GM23338 (cell line): Measurements from ENCODE around the gene CDH23. TPM values are rescaled to one million over a fixed set of nuclear protein-coding genes. Genes with fewer than 3 reads are reported as not detected.

Experiments
- ATAC-seq: fragments of 200-7000 bp; cut with Tn5 transposase; 3 replicates; pipeline ENCODE4 v1.9.1; 2020
- DNase-seq: peaks from one replicate; pipeline ENCODE4 v3.0.0-alpha.2; 2015; ENCODE audit warnings: low spot score
- H2AFZ ChIP-seq: fragments of 200-600 bp; sonication (generic); 2 replicates; pipeline ENCODE4 v1.8.0; 2016; ENCODE audit warnings: antibody characterized with exemption, mild to moderate bottlenecking, moderate library complexity
- H3F3A ChIP-seq: fragments of 200-600 bp; sonication (generic); replicated peaks from 2 replicates; pipeline ENCODE4 v1.8.0; 2017; ENCODE audit warnings: antibody characterized with exemption, mixed run types, low read depth
- H3K27ac ChIP-seq: fragments of 200-600 bp; sonication (generic); 2 replicates; pipeline ENCODE4 v1.6.1; 2016; ENCODE audit warnings: low read depth
- H3K27me3 ChIP-seq: fragments of 200-600 bp; sonication (generic); 2 replicates; pipeline ENCODE4 v1.8.0; 2016; ENCODE audit warnings: mild to moderate bottlenecking, mixed run types, moderate library complexity; ENCODE audit not compliant: insufficient read depth
- H3K36me3 ChIP-seq: fragments of 200-600 bp; sonication (generic); 2 replicates; pipeline ENCODE4 v1.8.0; 2016; ENCODE audit warnings: mild to moderate bottlenecking; ENCODE audit not compliant: insufficient read depth
- H3K4me1 ChIP-seq: fragments of 200-600 bp; sonication (generic); 2 replicates; pipeline ENCODE4 v1.8.0; 2016; ENCODE audit warnings: mild to moderate bottlenecking, moderate library complexity; ENCODE audit not compliant: insufficient read depth
- H3K4me2 ChIP-seq: fragments of 200-600 bp; sonication (generic); 2 replicates; pipeline ENCODE4 v1.7.1; 2017; ENCODE audit warnings: mixed run types
- H3K4me3 ChIP-seq: fragments of 200-600 bp; sonication (generic); 2 replicates; pipeline ENCODE4 v1.6.1; 2016; ENCODE audit warnings: mixed run types
- H3K79me2 ChIP-seq: fragments of 200-600 bp; sonication (generic); replicated peaks from 2 replicates; pipeline ENCODE4 v1.8.0; 2017; ENCODE audit warnings: mild to moderate bottlenecking; ENCODE audit not compliant: insufficient read depth
- H3K9me2 ChIP-seq: fragments of 200-600 bp; sonication (generic); 2 replicates; pipeline ENCODE4 v1.8.0; 2017; ENCODE audit not compliant: insufficient read depth
- H4K20me1 ChIP-seq: fragments of 200-600 bp; sonication (generic); replicated peaks from 2 replicates; pipeline ENCODE4 v1.8.0; 2017; ENCODE audit warnings: mild to moderate bottlenecking; ENCODE audit not compliant: insufficient read depth
- H3K27ac Mint-ChIP-seq: 2 replicates; pipeline ENCODE4 v1.8.0; 2020; ENCODE audit warnings: inconsistent platforms, mild to moderate bottlenecking, moderate library complexity, mixed read lengths
- H3K27me3 Mint-ChIP-seq: 3 replicates; pipeline ENCODE4 v1.8.0; 2022; ENCODE audit warnings: low read depth, mild to moderate bottlenecking, moderate library complexity, mixed read lengths, inconsistent platforms; ENCODE audit not compliant: insufficient read depth, poor library complexity
- H3K36me3 Mint-ChIP-seq: 3 replicates; pipeline ENCODE4 v1.8.0; 2021; ENCODE audit warnings: low read depth, mild to moderate bottlenecking, inconsistent platforms, moderate library complexity, mixed read lengths
- H3K4me1 Mint-ChIP-seq: 3 replicates; pipeline ENCODE4 v1.8.0; 2020; ENCODE audit warnings: mild to moderate bottlenecking, inconsistent platforms, mixed read lengths
- H3K4me3 Mint-ChIP-seq: 3 replicates; pipeline ENCODE4 v1.8.0; 2021; ENCODE audit warnings: moderate library complexity, mild to moderate bottlenecking, inconsistent platforms, mixed read lengths
- H3K9me3 Mint-ChIP-seq: 3 replicates; pipeline ENCODE4 v1.8.0; 2020; ENCODE audit warnings: moderate library complexity, mild to moderate bottlenecking, inconsistent platforms, mixed read lengths
- CREB1 ChIP-seq: fragments of 250-450 bp; sonication (Bioruptor Pico); IDR thresholded peaks from 2 replicates; pipeline ENCODE4 v1.5.0; 2020; ENCODE audit warnings: low read depth, mild to moderate bottlenecking, moderate library complexity
- EZH2 ChIP-seq: fragments of 200-600 bp; sonication (generic); IDR thresholded peaks from one replicate; pipeline ENCODE4 v1.8.0; 2017; ENCODE audit warnings: antibody characterized with exemption, mild to moderate bottlenecking, low read depth; ENCODE audit not compliant: unreplicated experiment
- EZH2phosphoT487 ChIP-seq: fragments of 200-600 bp; sonication (generic); IDR thresholded peaks from one replicate; pipeline ENCODE4 v1.8.1; 2018; ENCODE audit warnings: antibody characterized with exemption; ENCODE audit not compliant: unreplicated experiment
- JUNB ChIP-seq: IDR thresholded peaks from one replicate; pipeline ENCODE4 v1.6.1; 2016; ENCODE audit warnings: antibody characterized with exemption; ENCODE audit not compliant: unreplicated experiment
- POLR2AphosphoS5 ChIP-seq: IDR thresholded peaks from 2 replicates; pipeline ENCODE4 v1.6.1; 2016; ENCODE audit warnings: antibody characterized with exemption, low read depth
- ZNF114 ChIP-seq: fragments of 250-450 bp; sonication (Bioruptor Pico); IDR thresholded peaks from 2 replicates; pipeline ENCODE4 v1.5.0; 2020; ENCODE audit warnings: mild to moderate bottlenecking, moderate library complexity
- polyA plus RNA-seq: library from polyadenylated mRNA; unstranded; fragments of >200 nt; fragmentation: Nextera tagmentation; extraction: Ambion mirVana; gene quantifications from 2 replicates; pipeline ENCODE4 v1.2.1, GENCODE V29; 2016
- total RNA-seq: library from RNA; depleted of rRNA; stranded (reverse); fragments of >200 nt; shearing (Covaris generic); gene quantifications from 2 replicates; pipeline ENCODE4 v1.2.3, GENCODE V29; 2014
- TF ChIP-seq, protein P1 (sequence below), 2 experiments: fragments of 200-600 bp in 1 of 2; sonication (generic) in 1 of 2; conservative IDR thresholded peaks; 2 replicates each; pipeline versions ENCODE4 v1.5.1 to v1.6.1; 2016 to 2017; ENCODE audit warnings: antibody characterized with exemption in 2 of 2, low read depth in 2 of 2, mild to moderate bottlenecking in 2 of 2, moderate library complexity in 1 of 2
- TF ChIP-seq, protein P2 (sequence below): fragments of 250-450 bp; sonication (Bioruptor Pico); IDR thresholded peaks from 2 replicates; pipeline ENCODE4 v1.5.0; 2020; ENCODE audit warnings: mild to moderate bottlenecking, moderate library complexity

The CDH23 gene
- total and polyA plus RNA-seq, 2 experiments from 2014 or later = 0.95 to 4.3 TPM

DNA sequence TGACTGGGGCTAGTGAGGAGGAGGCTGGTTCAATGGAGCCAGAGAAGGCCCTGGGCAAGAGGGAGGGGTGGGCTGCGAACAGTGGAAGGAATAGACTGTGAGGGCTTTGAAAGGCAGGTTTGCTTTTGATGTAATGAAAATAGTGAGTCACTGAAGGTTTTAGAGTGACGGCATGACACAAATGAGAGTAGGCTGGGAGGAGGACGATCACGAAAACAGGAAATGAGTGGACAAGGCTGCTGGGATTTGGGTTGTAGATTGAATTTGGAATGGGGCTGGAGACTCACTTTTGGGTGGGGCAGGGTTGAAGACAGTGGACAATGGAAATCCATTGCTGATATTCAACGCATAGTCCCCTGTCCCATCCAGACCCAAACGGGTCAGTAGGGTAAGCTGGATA, 139.6 kb downstream of the CDH23 start:
- H3F3A ChIP-seq = no peaks in the 10 kb centered on the region
- no peaks in the 10 kb centered on the region for H3K36me3 ChIP-seq
- no peak overlapping the region for H2AFZ ChIP-seq
- no peak overlapping the region for H3K27ac ChIP-seq
- Mint-ChIP-seq H3K36me3 (no peaks in the 10 kb centered on the region), H3K4me1 (peaks cover 28% of the 10 kb centered on the region), H3K9me3 (no peaks in the 10 kb centered on the region), H3K27me3 (peaks cover 9% of the 10 kb centered on the region), H3K27ac (no peak overlapping the region), H3K4me3 (no peak overlapping the region)
- ATAC-seq (no peak), DNase-seq (no peak)
- no peak for TF ChIP-seq POLR2AphosphoS5
- no peak for TF ChIP-seq JUNB
- no peak for TF ChIP-seq EZH2phosphoT487
- TF ChIP-seq, protein P1, sequence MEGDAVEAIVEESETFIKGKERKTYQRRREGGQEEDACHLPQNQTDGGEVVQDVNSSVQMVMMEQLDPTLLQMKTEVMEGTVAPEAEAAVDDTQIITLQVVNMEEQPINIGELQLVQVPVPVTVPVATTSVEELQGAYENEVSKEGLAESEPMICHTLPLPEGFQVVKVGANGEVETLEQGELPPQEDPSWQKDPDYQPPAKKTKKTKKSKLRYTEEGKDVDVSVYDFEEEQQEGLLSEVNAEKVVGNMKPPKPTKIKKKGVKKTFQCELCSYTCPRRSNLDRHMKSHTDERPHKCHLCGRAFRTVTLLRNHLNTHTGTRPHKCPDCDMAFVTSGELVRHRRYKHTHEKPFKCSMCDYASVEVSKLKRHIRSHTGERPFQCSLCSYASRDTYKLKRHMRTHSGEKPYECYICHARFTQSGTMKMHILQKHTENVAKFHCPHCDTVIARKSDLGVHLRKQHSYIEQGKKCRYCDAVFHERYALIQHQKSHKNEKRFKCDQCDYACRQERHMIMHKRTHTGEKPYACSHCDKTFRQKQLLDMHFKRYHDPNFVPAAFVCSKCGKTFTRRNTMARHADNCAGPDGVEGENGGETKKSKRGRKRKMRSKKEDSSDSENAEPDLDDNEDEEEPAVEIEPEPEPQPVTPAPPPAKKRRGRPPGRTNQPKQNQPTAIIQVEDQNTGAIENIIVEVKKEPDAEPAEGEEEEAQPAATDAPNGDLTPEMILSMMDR (conservative IDR thresholded peaks at IDR 0.05; ENCODE audit: low read depth in 2 of 2) = no peak
- TF ChIP-seq CREB1 = no peak
- TF ChIP-seq EZH2 = no peak
- TF ChIP-seq, protein P2, sequence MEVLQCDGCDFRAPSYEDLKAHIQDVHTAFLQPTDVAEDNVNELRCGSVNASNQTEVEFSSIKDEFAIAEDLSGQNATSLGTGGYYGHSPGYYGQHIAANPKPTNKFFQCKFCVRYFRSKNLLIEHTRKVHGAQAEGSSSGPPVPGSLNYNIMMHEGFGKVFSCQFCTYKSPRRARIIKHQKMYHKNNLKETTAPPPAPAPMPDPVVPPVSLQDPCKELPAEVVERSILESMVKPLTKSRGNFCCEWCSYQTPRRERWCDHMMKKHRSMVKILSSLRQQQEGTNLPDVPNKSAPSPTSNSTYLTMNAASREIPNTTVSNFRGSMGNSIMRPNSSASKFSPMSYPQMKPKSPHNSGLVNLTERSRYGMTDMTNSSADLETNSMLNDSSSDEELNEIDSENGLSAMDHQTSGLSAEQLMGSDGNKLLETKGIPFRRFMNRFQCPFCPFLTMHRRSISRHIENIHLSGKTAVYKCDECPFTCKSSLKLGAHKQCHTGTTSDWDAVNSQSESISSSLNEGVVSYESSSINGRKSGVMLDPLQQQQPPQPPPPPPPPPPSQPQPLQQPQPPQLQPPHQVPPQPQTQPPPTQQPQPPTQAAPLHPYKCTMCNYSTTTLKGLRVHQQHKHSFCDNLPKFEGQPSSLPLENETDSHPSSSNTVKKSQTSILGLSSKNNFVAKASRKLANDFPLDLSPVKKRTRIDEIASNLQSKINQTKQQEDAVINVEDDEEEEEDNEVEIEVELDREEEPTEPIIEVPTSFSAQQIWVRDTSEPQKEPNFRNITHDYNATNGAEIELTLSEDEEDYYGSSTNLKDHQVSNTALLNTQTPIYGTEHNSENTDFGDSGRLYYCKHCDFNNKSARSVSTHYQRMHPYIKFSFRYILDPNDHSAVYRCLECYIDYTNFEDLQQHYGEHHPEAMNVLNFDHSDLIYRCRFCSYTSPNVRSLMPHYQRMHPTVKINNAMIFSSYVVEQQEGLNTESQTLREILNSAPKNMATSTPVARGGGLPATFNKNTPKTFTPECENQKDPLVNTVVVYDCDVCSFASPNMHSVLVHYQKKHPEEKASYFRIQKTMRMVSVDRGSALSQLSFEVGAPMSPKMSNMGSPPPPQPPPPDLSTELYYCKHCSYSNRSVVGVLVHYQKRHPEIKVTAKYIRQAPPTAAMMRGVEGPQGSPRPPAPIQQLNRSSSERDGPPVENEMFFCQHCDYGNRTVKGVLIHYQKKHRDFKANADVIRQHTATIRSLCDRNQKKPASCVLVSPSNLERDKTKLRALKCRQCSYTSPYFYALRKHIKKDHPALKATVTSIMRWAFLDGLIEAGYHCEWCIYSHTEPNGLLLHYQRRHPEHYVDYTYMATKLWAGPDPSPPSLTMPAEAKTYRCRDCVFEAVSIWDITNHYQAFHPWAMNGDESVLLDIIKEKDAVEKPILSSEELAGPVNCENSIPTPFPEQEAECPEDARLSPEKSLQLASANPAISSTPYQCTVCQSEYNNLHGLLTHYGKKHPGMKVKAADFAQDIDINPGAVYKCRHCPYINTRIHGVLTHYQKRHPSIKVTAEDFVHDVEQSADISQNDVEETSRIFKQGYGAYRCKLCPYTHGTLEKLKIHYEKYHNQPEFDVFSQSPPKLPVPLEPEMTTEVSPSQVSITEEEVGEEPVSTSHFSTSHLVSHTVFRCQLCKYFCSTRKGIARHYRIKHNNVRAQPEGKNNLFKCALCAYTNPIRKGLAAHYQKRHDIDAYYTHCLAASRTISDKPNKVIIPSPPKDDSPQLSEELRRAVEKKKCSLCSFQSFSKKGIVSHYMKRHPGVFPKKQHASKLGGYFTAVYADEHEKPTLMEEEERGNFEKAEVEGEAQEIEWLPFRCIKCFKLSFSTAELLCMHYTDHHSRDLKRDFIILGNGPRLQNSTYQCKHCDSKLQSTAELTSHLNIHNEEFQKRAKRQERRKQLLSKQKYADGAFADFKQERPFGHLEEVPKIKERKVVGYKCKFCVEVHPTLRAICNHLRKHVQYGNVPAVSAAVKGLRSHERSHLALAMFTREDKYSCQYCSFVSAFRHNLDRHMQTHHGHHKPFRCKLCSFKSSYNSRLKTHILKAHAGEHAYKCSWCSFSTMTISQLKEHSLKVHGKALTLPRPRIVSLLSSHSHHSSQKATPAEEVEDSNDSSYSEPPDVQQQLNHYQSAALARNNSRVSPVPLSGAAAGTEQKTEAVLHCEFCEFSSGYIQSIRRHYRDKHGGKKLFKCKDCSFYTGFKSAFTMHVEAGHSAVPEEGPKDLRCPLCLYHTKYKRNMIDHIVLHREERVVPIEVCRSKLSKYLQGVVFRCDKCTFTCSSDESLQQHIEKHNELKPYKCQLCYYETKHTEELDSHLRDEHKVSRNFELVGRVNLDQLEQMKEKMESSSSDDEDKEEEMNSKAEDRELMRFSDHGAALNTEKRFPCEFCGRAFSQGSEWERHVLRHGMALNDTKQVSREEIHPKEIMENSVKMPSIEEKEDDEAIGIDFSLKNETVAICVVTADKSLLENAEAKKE (CRISPR knock-in tag) = no peak
- TF ChIP-seq ZNF114 (CRISPR knock-in tag) = no peak
- no peaks in the 10 kb centered on the region for H3K79me2 ChIP-seq
- peaks cover 8% of the 10 kb centered on the region; the same call in 1 of the 2 replicates for H3K4me1 ChIP-seq
- no peak overlapping the region for H3K4me2 ChIP-seq
- H3K9me2 ChIP-seq = no peaks in the 10 kb centered on the region
- no peaks in the 10 kb centered on the region for H4K20me1 ChIP-seq
- no peak overlapping the region for H3K4me3 ChIP-seq
- no peaks in the 10 kb centered on the region for H3K27me3 ChIP-seq
